Superior temporal gyrus (tissue), 1 donor: ENCODE measurements around the gene KIAA1755.

Experiments
- DNase-seq: peaks from one replicate; pipeline ENCODE4 v3.0.0-alpha.2; 2016; ENCODE audit errors: extremely low spot score

KIAA1755 gene

DNA sequence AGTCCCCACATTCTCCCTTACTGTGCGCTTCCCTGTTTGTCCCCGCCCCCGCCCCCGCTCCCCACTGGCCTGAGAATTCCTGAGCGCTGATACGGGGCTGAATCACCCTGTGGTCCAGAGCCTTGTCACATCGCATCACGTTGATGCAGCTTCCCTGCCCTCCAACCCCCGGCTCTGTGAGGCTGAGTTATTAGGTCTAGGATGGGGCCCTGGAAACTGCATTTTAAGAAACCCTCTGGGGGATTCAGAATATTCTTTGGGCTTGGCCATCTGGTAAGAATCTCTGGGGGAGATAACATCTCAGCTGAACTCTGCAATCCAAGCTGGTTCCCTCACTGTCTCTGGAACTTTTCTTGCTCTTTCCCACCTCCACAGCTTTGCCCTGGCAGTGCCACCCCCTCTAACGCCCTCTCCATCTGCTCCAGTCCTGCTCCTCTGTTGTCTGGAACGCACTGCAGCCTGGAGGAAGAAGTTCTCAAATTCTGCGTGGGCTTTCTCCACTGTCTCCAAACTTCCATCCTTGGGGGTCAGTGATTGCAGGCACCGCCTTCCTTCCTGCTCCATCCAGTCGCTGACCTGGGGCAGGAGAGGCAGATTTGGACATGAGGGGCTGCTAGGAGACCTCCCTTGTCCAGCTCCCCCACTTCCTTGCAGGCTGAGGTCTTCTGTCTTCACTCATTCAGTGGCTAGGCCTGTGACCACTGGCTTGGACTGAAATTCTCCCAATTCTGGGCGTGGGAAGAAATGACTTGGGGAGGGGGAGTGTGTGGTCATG lies 42.6 kb downstream of the KIAA1755 start:
- DNase-seq: no peak

DNA sequence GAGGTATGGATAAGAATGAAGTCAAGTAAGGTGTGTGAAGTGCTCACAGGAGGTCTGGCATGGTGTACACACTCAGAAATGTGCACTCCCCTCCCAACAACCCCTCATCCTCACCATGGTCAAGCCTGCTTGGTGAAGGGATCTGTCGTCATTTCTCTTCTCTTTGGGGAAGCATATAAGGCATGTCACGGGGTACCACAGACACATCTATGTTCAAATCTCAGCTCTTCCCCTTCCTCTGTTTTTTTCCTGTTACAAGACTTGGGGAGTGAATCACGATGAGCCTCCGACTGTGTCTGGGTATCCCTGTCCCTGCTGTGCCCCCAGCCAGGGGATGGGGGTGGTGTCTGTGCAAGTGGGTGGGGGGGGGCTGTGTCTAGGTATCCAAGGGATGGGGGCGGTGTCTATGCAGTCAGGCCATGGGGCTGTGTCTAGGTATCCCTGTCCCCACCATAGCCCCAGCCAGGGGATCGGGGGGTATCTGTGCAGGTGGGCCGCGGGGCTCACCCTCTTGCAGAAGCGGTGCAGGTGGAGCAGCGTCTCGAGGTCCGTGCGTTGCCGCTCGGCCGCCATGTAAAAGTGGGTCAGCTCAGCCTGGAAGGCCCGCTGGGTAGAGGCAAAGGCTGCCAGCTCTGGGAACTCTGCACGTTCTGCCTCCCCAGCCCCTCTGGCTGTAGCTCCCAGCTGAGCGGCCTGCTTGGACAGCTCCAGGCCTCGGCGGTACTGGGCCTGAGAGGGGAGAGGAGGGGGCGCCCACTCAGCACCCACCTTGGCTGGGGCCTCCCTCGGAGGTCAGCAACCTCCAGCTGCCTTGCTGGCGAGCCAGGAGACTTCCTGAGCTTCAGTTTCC lies 43.6 kb downstream of the KIAA1755 start:
- no peak for DNase-seq

DNA sequence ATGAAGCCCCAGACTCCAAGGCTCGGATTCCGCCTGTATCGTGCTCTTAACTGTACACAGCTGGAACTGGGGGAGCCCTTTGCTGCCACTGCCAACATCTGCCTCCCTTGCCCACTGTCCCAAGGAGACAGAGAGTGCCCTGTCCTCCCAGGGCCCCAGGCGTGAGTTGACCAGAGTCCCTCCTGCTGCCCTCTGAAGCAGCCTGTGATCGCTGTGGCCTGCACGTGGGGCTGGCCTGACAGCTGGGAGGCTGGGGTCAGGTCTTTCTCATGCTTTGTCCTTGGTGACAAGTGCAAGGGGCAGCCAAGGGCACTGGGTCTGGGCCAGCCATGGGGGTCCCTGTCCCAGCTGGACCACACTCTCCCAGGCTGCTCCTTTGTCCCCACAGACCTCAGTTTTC lies 44.3 kb downstream of the KIAA1755 start:
- no peak for DNase-seq

DNA sequence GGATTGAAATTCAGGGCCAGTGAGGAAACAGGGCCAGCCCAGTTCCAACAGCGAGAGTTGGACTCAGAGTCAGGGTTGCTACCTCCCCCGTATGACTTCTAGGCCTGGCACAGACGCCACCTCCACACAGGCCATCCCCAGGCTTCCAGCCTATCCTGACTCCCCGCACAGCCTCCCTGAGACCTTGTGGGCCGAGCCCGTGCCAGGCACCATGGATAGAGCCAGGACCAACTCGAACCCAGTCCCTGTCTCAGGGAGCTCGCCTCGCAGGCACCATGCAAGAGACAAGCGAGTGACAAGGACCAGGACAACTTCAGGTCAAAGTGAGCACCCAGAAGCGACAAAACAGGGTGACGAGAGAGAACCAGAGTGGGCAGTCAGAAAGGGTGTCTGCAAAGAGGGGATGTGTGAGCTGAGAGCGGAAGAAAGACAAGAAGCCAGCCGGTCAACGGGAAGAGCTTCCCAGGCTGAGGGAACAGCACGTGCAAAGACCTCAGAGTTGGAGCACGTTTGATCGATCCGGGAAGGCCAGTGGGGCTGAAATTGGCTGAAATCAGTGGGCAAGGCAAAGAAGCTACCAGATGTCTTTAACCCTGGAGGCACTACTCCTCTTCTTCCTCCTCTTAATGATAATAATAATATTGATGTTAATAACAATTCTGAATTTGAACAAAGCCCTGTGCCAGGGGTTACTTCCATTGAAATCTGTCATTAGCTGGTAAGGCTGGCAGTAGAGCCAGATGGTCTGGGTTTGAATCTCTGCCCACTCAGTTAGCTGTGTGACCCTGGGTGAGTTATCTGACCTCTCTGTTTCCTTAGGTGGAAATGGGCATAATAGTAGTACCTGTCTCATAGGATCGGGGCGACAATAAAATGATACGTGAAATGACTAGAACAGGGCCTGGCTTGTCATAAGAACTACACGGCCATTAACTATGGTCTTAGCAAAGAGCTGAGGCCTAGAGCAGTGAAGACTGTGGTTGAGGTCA lies 45.0 kb downstream of the KIAA1755 start:
- DNase-seq: no peak

DNA sequence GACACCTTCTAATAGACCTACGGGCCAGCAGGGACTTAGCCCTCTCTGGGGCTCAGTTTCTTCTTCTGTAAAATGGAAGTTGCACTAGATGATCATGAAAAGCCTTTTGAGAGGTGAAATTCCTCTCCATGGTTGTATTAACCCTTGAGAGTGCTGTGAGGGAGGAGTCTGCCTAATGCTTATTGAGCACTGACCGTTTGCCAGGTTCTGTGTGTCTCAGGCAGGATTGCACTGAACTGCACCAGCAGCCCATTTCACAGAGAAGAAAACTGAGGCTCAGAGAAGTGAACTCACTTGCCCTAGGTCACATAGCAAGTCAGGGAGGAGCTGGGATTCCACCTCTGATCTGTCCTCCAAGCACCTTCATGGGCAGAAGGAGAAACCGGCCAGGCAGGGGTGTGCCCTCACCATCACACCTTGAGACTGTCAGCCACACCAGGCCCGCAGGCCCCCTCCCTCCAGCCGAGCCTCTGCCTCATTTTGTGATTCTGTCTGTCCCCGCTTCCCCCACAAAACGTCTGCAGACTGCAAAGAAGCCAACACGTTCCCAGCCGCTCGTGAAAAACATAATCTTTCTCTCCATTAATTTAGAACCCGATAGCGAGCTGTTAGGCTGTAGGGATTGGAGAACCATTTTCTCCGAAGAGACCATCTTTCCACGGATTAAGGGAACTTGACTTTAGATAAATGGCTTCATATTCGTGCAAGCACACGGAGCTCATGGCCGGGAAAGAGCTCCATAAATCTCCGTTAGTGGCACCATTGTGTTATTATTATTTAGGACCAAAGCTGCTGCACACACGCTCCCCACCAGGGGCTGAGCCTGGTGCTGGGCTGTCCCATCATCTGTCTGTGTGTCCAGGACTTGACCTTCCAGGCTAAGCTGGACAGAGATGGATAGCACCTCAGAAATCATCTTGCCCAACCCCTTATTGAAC lies 46.0 kb downstream of the KIAA1755 start:
- DNase-seq: no peak

DNA sequence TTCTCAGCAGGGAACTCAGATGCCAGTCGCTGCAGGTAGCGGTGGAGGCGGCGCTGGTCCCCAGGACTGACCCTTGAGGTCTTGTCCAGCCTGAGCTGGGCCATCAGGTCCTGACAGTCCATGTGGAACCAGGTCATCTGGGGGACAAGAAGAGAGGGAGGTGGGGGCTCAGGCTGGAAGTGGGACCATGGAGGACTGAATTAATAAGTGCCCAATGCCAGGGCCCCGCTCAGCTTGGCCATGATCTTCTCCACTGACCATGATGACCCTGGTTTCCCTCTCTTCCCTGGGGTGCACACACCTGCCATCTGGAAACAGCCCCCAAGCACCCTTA lies 47.0 kb downstream of the KIAA1755 start:
- no peak for DNase-seq

DNA sequence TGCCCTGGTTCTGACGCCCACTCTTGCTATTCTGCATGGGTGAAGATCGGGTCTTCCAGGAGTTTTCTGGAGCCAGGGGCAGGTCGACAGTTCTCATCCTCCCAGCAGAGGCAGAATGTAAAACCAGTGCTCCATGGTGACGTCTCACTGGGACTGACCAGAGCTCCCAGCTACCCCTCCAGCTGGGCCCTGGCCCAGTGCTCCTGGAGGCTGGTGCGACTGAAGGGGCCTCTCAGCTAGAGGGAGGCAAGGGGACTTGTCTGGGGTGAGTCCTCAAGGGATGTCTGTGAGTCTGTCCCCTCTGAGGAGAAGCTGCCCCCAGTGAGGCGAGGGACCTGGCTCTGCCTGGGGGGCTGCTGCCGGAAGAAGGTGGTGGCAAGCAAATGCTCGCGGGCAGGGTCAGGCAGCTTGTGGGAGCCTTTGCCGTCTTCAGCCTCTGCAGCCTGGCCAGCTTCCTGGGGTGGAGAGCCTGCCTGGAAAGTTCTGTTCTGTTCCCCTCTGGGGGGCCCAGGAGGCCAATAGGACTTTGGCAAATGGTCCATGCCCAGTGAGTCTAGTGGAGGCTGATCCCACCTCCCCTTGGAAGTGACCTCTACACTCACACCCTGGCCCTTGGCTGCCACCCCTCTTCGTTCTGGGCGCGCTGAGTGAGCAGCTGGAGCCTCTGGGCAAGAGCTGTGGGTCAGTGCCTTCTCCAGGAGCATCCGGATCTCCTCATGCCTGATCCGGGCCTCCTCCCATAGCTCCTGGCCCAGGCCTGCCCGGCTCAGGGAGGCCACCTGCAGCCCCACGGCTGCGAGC lies 47.5 kb downstream of the KIAA1755 start:
- DNase-seq: no peak

DNA sequence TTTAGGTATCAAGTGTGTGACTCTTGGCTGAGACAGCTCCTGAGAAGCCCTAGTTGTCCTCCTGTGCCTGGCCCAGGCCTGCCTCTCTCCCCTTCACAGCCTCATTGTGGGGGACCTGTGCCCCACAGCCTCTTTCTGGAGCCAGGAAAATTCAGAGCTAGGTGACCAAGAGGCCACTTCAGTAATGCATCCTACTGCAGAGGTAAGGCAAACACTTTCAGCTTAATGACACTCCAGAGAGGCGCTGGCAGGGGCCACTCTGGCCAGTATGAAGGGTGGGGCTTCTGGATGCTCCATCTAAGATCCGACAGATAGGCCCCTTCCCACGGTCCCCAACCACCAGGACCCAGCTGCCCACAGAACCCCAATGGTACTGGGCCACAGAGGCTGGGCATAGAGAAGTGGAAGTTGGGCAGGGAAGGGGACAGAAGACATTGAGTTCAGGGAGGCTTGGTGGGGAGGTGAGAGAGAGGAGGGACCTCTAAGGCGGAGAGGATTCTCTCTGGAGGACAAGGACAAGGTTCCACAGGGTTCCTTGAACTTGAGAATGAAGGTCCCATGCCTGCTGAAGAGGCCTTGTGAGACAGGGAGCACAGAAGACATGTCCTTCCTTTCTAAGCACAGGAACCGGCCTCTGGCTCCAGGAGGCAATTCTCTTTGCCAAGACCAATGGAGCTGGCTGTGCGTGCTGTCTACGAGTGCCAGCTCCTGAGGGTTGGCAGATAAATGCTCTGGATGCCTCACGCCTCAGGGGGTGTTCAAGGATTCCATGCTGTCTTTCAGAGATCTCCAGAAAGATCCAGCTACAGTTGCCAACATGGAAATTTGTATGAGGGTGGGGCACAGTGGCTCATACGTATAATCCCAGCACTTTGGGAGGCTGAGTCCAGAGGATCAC lies 49.1 kb downstream of the KIAA1755 start:
- DNase-seq: no peak

DNA sequence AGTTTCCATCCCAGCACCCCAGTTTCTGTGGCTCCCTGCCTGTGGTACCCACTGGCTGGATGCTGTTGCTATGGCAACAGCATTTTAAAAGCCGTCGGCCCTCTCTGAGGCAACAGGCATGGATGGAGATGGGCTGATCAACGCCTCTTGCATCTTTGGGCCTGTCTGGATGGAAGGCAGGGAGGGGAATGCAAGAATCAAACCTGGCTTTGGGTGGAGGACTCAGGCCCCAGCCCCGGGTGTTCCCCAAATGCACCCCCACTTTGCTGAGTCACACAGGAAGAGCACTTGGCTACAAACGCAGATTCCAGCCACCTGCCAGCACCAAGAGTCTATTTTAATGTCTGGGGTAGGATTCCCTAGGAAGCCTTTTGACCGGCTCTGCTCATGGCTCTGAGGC lies 49.8 kb downstream of the KIAA1755 start:
- no peak for DNase-seq

DNA sequence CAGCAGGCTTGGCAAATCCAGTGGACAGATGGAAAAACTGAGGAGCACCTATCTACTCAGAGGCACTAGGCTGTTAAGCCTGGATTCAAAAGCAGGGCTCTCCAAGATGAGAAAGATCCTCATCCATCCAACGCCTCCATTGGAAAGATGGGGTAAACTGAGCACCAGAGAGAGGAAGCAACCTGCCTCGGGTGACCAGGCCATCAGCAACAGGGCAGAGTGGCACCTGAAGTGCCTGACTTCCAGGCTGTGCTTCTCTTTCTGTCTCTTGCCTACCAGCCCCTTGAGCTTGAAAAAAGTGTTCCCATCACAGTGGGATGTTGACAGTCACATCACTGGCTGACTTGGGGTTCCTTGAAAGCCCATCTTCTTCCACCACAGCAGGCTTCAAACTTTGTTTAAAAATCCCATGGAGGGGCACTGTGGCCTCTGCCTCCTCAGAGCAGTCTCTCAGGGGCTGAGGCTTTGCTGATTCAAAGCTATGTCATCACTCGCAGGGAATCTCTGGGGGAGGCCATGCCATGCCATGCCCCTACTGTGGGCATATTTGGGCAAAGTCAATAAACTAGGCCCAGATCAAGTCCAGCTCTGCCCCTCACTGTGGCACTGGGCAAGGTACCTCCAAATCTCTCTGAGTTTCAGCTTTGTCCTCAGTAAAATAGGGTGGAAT lies 50.7 kb downstream of the KIAA1755 start:
- DNase-seq: no peak

DNA sequence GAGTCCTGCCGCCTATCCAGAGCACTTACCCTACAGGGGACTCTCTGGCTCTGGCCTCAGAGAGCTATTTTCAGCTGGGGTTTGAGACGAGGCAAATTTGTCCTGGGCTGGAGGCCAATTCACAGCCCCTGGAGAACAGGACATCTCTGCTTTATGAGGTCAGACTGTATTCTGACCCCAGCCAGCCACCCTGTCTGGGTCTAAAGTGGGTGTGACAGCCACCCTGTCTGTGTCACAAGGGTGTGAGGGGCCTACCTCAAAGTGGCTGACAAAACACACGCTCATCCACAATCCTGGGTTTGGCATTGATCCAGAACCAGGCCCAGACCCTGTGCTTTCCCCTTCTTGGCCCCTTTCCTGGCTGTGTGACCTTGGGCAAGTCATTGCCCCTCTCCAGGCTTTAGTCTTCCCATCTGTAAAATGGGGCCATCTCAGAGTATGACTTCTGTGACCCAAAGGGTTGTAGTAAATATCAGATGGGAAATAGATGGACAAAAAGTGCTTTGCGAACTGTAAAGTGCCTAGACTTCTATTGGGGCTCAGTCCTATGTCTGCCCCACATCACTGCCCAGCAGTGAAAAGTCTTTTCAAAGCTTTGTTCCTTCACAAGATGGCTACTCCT lies 51.4 kb downstream of the KIAA1755 start:
- DNase-seq: no peak

DNA sequence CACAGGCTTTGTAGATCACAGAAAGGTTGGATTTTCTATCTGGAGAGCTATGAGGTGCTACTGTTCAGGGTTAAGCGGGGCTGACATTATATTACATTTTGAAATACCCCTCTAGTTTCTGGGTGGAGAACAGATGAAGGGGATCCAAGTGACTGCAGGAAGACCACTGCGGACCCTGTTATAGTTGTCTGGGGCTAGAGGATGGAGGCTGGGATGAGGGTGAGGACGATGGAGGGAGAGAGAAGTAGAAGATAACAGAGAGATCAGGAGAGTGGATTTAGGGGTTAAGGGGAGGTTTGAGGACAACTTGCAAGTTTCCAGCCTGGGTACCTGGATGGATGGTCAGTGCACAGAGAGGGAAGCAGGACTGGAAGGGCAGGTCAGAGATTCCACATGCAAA lies 52.0 kb downstream of the KIAA1755 start:
- DNase-seq: no peak

DNA sequence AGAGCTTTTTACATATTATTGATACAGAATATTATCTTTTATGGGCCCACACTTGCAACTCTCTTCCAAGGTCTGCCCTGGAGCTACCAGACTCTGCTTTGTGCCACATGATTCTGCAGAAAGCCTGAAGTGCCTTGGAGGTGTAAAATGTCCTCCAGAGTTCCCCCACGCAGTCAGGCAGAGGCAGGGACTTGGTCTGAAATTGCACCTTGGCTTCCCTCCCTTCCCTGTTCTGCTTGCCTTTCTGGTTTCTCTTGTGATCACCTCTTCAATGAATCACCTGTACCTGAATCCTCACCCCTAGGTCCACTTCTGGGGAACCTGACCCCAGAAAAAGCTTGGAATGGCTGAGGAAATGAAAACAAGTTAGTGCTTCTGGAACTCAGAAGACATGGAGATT lies 52.4 kb downstream of the KIAA1755 start:
- no peak for DNase-seq

DNA sequence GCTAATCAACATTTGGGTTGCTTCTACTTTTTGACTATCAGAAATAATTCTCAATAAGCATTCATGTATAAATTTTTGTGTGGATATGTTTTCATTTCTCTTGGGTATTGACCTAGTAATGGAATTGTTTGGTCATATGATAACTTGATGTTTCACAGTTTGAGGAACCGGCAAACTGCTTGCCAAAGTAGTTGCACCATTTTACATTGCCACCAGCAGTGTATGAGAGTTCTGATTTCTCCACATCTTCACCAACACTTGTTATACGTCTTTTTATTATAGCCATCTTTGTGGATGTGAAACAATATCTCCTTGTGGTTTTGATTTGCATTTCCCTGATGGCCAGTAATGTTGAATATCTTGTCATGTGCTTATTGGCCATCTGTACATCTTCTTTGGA lies 52.9 kb downstream of the KIAA1755 start:
- DNase-seq: no peak

DNA sequence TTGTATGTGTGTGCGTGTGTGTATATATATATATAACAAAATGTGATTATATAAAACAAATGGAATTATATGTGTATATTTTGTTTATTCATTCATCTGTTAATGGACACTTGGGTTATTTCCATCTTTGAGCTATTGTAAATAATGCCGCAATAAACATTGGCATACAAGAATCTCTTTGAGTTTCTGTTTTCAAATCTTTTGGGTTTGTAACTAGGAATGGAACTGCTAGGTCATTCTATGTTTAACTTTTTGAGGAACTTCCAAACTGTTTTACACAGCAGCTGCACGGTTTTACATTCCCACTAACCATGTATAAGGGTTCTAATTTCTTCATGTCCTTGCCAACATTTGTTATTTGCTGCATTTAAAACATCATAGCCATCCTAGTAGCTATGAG lies 55.5 kb downstream of the KIAA1755 start:
- no peak for DNase-seq

DNA sequence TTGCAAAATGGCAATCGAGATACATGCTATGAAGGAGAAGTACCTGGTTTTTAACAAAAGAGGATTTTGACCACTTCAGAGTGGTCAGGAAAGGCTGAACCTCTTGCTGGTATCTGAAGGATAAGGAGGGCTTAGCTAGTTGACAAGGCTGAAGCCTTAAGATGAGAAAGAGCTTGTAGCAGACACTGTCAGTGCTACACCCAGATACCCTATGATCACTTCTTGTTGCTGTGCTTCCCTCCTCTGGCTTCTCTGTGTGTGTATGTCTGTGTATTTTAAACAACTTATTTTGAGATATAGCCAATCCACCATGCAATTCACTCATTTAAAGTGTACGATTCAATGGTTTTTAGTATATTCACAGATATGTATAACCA lies 56.6 kb downstream of the KIAA1755 start:
- no peak for DNase-seq

DNA sequence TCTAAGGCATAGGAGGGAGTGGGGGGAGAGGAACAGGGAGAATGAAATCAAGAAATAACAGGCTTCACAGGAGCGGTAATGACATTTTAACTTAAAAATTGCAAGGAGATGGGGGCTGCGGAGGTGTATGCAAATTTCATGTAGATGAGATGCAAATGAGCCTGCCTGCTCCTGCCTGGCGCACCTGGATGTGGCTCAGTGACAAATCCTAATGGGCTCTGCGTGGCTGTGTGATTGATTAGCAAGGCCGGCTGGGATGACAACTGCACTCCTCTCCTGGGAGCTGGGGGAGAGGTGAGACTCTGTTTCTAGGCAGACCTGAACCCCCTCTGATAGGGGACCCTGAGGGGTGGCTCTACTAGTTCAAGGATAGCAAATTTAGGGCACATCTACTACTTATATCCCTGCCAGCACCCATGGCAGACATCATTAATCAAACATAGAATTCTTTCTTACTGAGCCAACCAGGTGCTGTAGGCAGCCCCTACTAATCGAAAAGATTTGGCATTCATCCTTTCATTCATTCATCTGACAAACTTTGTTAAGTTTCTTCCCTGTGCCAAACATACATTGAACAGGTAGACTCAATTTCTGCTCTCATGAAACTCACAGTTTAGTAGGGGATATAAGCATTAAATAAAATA lies 57.1 kb downstream of the KIAA1755 start:
- no peak for DNase-seq

DNA sequence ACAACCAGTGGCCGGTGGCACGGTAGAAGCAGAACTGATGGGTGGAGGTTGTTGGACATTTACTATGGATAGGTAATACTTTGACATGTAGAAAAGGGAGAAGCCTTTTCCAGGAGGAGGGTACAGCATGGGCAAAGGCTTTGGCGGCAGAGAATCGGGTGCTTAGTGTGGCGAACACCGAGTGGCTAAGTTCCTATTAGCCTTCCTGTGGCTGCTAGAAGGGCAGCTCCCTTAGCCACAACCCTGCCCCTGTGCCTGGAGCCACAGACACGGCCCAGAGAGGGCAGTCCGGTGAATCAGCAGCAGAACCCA lies 57.6 kb downstream of the KIAA1755 start:
- DNase-seq: no peak
